HEK293 (cell line): Measurements from ENCODE around the gene OR7G3.

Source experiments
- CTCF ChIP-seq: fragments of 450-650 bp; formaldehyde crosslinking; IDR thresholded peaks from 2 replicates; pipeline ENCODE4 v1.5.1; 2016; ENCODE audit warnings: missing biosample characterization, missing genetic modification characterization
- KLF16 ChIP-seq: fragments of 450-650 bp; formaldehyde crosslinking; IDR thresholded peaks from 2 replicates; pipeline ENCODE4 v1.5.1; 2017; ENCODE audit warnings: missing biosample characterization, missing genetic modification characterization
- OVOL3 ChIP-seq: fragments of 450-650 bp; formaldehyde crosslinking; IDR thresholded peaks from 2 replicates; pipeline ENCODE4 v1.5.1; 2016; ENCODE audit warnings: missing biosample characterization, missing genetic modification characterization
- PATZ1 ChIP-seq: fragments of 450-650 bp; formaldehyde crosslinking; IDR thresholded peaks from 2 replicates; pipeline ENCODE4 v1.5.1; 2016; ENCODE audit warnings: missing biosample characterization, missing genetic modification characterization
- RBAK ChIP-seq: fragments of 450-650 bp; formaldehyde crosslinking; IDR thresholded peaks from 2 replicates; pipeline ENCODE4 v1.5.1; 2016; ENCODE audit warnings: missing biosample characterization, missing genetic modification characterization
- REST ChIP-seq: fragments of 450-650 bp; formaldehyde crosslinking; IDR thresholded peaks from 2 replicates; pipeline ENCODE4 v1.5.1; 2016; ENCODE audit warnings: missing biosample characterization, missing genetic modification characterization
- ZNF157 ChIP-seq: fragments of 450-650 bp; formaldehyde crosslinking; IDR thresholded peaks from 2 replicates; pipeline ENCODE4 v1.5.1; 2016; ENCODE audit warnings: missing biosample characterization, missing genetic modification characterization
- ZNF18 ChIP-seq: fragments of 450-650 bp; formaldehyde crosslinking; IDR thresholded peaks from 2 replicates; pipeline ENCODE4 v1.5.1; 2016; ENCODE audit warnings: missing biosample characterization, missing genetic modification characterization
- ZNF768 ChIP-seq: fragments of 450-650 bp; formaldehyde crosslinking; IDR thresholded peaks from 2 replicates; pipeline ENCODE4 v1.5.1; 2018; ENCODE audit warnings: missing biosample characterization, mild to moderate bottlenecking, missing genetic modification characterization

- TF ChIP-seq CTCF, result no peak
- TF ChIP-seq PATZ1 (tag by site-specific recombination), result no peak
- no peak for TF ChIP-seq OVOL3 (tag by site-specific recombination)
- no peak for TF ChIP-seq ZNF768
- no peak for TF ChIP-seq KLF16
- no peak for TF ChIP-seq REST (tag by site-specific recombination)
- no peak for TF ChIP-seq RBAK (tag by site-specific recombination)
- no peak for TF ChIP-seq ZNF18 (tag by site-specific recombination)
- no peak for TF ChIP-seq ZNF157 (tag by site-specific recombination)
These were observed 48.1 kb downstream of the OR7G3 start for GRCh38 chr19:9078651-9079050.
